ENCODE results near the gene SHISAL2A.

DNA sequence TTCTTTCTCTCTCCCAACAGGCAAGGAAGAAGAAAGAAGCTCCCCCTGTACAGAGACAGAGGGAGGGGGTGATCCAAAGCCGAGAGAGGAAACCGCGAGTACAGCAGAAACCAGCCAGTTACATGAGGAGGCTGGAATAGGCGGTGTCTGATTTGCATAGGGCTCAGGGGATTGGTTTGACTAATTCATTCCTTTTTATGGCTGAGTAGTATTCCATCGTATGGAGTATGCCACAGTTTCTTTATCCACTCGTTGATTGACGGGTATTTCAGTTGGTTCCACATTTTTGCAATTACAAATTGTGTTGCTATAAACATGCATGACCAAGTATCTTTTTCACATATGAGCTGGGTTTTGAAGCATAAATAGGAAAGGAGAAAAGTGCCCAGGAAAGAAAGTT lies 34.2 kb upstream of the SHISAL2A start:
- TF ChIP-seq, protein P1, sequence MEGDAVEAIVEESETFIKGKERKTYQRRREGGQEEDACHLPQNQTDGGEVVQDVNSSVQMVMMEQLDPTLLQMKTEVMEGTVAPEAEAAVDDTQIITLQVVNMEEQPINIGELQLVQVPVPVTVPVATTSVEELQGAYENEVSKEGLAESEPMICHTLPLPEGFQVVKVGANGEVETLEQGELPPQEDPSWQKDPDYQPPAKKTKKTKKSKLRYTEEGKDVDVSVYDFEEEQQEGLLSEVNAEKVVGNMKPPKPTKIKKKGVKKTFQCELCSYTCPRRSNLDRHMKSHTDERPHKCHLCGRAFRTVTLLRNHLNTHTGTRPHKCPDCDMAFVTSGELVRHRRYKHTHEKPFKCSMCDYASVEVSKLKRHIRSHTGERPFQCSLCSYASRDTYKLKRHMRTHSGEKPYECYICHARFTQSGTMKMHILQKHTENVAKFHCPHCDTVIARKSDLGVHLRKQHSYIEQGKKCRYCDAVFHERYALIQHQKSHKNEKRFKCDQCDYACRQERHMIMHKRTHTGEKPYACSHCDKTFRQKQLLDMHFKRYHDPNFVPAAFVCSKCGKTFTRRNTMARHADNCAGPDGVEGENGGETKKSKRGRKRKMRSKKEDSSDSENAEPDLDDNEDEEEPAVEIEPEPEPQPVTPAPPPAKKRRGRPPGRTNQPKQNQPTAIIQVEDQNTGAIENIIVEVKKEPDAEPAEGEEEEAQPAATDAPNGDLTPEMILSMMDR (IDR thresholded peaks at IDR 0.05): no peak
- TF ChIP-seq POLR2A (IDR thresholded peaks at IDR 0.05): no peak

Data from adrenal gland (tissue), 5 donors.